ENCODE measurements around the gene AMDHD1. TPM values are rescaled to one million over a fixed set of nuclear protein-coding genes. Genes with fewer than 3 reads are reported as not detected.

Gene AMDHD1
- polyA plus RNA-seq, 1 donor (not counting 4 experiments of a cell fraction or from before 2014, with no cell fraction given): 0.68 TPM

DNA sequence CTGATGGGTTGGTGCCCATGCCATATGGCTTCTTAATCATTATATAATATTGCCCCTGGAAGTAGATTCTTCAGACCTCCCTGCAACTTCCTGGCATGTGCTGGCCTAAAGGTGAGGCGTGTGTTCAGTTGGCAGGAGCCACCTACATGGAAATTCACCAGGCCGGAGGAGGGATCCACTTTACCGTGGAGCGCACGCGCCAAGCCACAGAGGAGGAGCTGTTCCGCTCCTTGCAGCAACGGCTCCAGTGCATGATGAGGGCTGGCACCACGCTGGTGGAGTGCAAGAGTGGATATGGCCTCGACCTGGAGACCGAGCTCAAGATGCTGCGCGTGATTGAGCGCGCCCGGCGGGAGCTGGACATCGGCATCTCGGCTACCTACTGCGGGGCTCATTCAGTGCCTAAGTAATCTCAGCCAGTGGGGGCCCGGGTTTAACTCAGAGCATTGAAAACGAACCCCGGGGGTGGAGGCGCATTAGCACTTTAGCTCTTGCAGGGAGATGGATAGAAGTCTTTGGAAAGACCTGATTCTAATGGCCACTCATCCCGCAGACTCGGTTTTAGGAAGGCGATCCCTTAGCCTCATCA is 13.5 kb downstream of the AMDHD1 start:
- Histone ChIP-seq H3K36me3 (ENCODE audit: control insufficient read depth in 2 of 2, extremely low read depth in 1 of 2, insufficient read depth in 2 of 2, low read length in 2 of 2) (no peaks in the 10 kb centered on the region), H3K9me3 (ENCODE audit: control insufficient read depth, low read depth, low read length) (no peaks in the 10 kb centered on the region), H3K79me2 (ENCODE audit: control insufficient read depth, insufficient read depth, low read length) (no peaks in the 10 kb centered on the region), H3K4me2 (ENCODE audit: control insufficient read depth, extremely low read depth, insufficient read depth, low read depth, low read length) (no peak overlapping the region), H3K27ac (ENCODE audit: control insufficient read depth, insufficient read depth, low read length) (no peak overlapping the region), H3K27me3 (ENCODE audit: control insufficient read depth, extremely low read depth, insufficient read depth, low read length) (no peaks in the 10 kb centered on the region), H2AFZ (ENCODE audit: control insufficient read depth, low read length) (no peak overlapping the region), H3K9me1 (ENCODE audit: control insufficient read depth, extremely low read depth, insufficient read depth, low read length) (no peaks in the 10 kb centered on the region), H4K20me1 (ENCODE audit: control insufficient read depth, extremely low read depth, insufficient read depth, low read length) (no peaks in the 10 kb centered on the region), H3K9ac (ENCODE audit: control insufficient read depth, extremely low read depth, insufficient read depth, low read length) (no peak overlapping the region), H3K4me3 (ENCODE audit: control insufficient read depth in 2 of 3, extremely low read depth in 1 of 3, insufficient read depth in 2 of 3, low read depth in 1 of 3, low read length in 3 of 3) (no peak overlapping the region), H3K4me1 (ENCODE audit: control insufficient read depth, extremely low read depth, insufficient read depth, low read length) (no peaks in the 10 kb centered on the region)
- dilution Hi-C loops (cut with MboI; ENCODE audit: extremely low pct_ligation_motif_present, low sequenced_read_pairs): no loop called here
- TF ChIP-seq, protein P1, sequence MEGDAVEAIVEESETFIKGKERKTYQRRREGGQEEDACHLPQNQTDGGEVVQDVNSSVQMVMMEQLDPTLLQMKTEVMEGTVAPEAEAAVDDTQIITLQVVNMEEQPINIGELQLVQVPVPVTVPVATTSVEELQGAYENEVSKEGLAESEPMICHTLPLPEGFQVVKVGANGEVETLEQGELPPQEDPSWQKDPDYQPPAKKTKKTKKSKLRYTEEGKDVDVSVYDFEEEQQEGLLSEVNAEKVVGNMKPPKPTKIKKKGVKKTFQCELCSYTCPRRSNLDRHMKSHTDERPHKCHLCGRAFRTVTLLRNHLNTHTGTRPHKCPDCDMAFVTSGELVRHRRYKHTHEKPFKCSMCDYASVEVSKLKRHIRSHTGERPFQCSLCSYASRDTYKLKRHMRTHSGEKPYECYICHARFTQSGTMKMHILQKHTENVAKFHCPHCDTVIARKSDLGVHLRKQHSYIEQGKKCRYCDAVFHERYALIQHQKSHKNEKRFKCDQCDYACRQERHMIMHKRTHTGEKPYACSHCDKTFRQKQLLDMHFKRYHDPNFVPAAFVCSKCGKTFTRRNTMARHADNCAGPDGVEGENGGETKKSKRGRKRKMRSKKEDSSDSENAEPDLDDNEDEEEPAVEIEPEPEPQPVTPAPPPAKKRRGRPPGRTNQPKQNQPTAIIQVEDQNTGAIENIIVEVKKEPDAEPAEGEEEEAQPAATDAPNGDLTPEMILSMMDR (optimal IDR thresholded peaks at IDR 0.05 in 1 of 3, IDR thresholded peaks at IDR 0.05 in 1 of 3, conservative IDR thresholded peaks at IDR 0.05 in 1 of 3; ENCODE audit: extremely low read depth in 1 of 3, insufficient read depth in 2 of 3, low read length in 3 of 3): no peak
- no peak for TF ChIP-seq EZH2 (IDR thresholded peaks at IDR 0.05; ENCODE audit: low read length)
- FAIRE-seq (no peak), DNase-seq (ENCODE audit: low read depth, low spot score) (no peak)

DNA sequence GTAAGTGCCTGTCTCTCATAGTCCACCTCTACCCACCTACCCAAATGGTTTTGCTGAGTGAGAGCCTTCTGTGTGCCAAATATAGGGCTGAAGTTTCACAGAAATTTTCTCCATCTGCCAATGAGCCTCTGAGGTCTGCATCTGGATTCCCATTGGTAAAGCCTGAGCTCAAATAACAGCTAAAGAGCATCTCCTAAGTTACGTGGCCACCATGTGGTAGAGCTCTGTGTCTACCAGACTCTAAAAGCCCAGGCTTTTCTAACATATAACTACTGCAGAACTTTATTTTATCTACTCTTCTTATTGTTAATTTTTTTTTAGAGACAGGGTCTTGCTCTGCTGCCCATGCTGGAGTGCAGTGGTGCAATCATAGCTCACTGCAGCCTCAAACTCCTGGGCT is 16.0 kb downstream of the AMDHD1 start:
- TF ChIP-seq, protein P1 (optimal IDR thresholded peaks at IDR 0.05 in 1 of 3, IDR thresholded peaks at IDR 0.05 in 1 of 3, conservative IDR thresholded peaks at IDR 0.05 in 1 of 3; ENCODE audit: extremely low read depth in 1 of 3, insufficient read depth in 2 of 3, low read length in 3 of 3): no peak
- TF ChIP-seq EZH2 (IDR thresholded peaks at IDR 0.05; ENCODE audit: low read length): no peak
- DNase-seq (ENCODE audit: low read depth, low spot score): no peak
- Histone ChIP-seq H3K4me1 (ENCODE audit: control insufficient read depth, extremely low read depth, insufficient read depth, low read length) (no peaks in the 10 kb centered on the region), H2AFZ (ENCODE audit: control insufficient read depth, low read length) (no peak overlapping the region), H3K36me3 (ENCODE audit: control insufficient read depth in 2 of 2, extremely low read depth in 1 of 2, insufficient read depth in 2 of 2, low read length in 2 of 2) (no peaks in the 10 kb centered on the region), H3K9me1 (ENCODE audit: control insufficient read depth, extremely low read depth, insufficient read depth, low read length) (no peaks in the 10 kb centered on the region), H3K79me2 (ENCODE audit: control insufficient read depth, insufficient read depth, low read length) (no peaks in the 10 kb centered on the region), H3K4me2 (ENCODE audit: control insufficient read depth, extremely low read depth, insufficient read depth, low read depth, low read length) (no peak overlapping the region), H3K27me3 (ENCODE audit: control insufficient read depth, extremely low read depth, insufficient read depth, low read length) (no peaks in the 10 kb centered on the region), H3K9me3 (ENCODE audit: control insufficient read depth, low read depth, low read length) (no peaks in the 10 kb centered on the region), H3K4me3 (ENCODE audit: control insufficient read depth in 2 of 3, extremely low read depth in 1 of 3, insufficient read depth in 2 of 3, low read depth in 1 of 3, low read length in 3 of 3) (no peak overlapping the region), H4K20me1 (ENCODE audit: control insufficient read depth, extremely low read depth, insufficient read depth, low read length) (no peaks in the 10 kb centered on the region), H3K9ac (ENCODE audit: control insufficient read depth, extremely low read depth, insufficient read depth, low read length) (no peak overlapping the region), H3K27ac (ENCODE audit: control insufficient read depth, insufficient read depth, low read length) (no peak overlapping the region)
- dilution Hi-C loops (cut with MboI; ENCODE audit: extremely low pct_ligation_motif_present, low sequenced_read_pairs): no loop called here
- FAIRE-seq: no peak

Data from keratinocyte (primary cell).